Ishikawa (cell line): Measurements from ENCODE around the gene PARP11.

Source experiments
- EP300 ChIP-seq: IDR thresholded peaks from 2 replicates; pipeline ENCODE4 v1.6.1; 2012; ENCODE audit warnings: borderline replicate concordance
- FOXM1 ChIP-seq: IDR thresholded peaks from 2 replicates; pipeline ENCODE4 v1.6.1; 2012; ENCODE audit warnings: low read depth, borderline replicate concordance
- NFIC ChIP-seq: IDR thresholded peaks from 2 replicates; pipeline ENCODE4 v1.6.1; 2012
- REST ChIP-seq: IDR thresholded peaks from 2 replicates; pipeline ENCODE4 v1.6.1; 2012; ENCODE audit warnings: low read depth, mild to moderate bottlenecking
- TCF12 ChIP-seq: IDR thresholded peaks from 2 replicates; pipeline ENCODE4 v1.6.1; 2012; ENCODE audit warnings: low read depth

- TF ChIP-seq REST, result no peak
- TF ChIP-seq NFIC, result no peak
- TF ChIP-seq EP300, result no peak
- no peak for TF ChIP-seq FOXM1
- no peak for TF ChIP-seq TCF12
Measured at GRCh38 chr12:3795066-3795465, 78.1 kb downstream of the PARP11 start.
